H9 (cell line): ENCODE results near the gene CSTPP1. TPM values are rescaled to one million over a fixed set of nuclear protein-coding genes. Genes with fewer than 3 reads are reported as not detected.

Source experiments
- DNase-seq: peaks from one replicate; pipeline ENCODE4 v3.0.0-alpha.2; 2017
- H2AFZ ChIP-seq: one replicate; pipeline ENCODE4 v1.6.1; 2013; ENCODE audit warnings: mild to moderate bottlenecking, low read length, control low read depth, moderate library complexity
- H2AK5ac ChIP-seq: 2 replicates; pipeline ENCODE4 v1.6.1; 2013; ENCODE audit warnings: low read length, control low read depth, mixed read lengths; ENCODE audit not compliant: insufficient read length
- H2BK120ac ChIP-seq: one replicate; pipeline ENCODE4 v1.6.1; 2013; ENCODE audit warnings: low read depth, mild to moderate bottlenecking, low read length, control low read depth, inconsistent platforms; ENCODE audit not compliant: poor library complexity, severe bottlenecking
- H2BK12ac ChIP-seq: 2 replicates; pipeline ENCODE4 v1.6.1; 2013; ENCODE audit warnings: low read length, control low read depth, mixed read lengths, low read depth; ENCODE audit not compliant: insufficient read length
- H2BK15ac ChIP-seq: 2 replicates; pipeline ENCODE4 v1.6.1; 2013; ENCODE audit warnings: low read depth, low read length, control low read depth
- H2BK20ac ChIP-seq: one replicate; pipeline ENCODE4 v1.6.1; 2013; ENCODE audit warnings: low read depth, mild to moderate bottlenecking, low read length, control low read depth, inconsistent platforms; ENCODE audit not compliant: poor library complexity, severe bottlenecking
- H2BK5ac ChIP-seq: 2 replicates; pipeline ENCODE4 v1.6.1; 2013; ENCODE audit warnings: low read length, control low read depth, mixed read lengths; ENCODE audit not compliant: insufficient read length
- H3K14ac ChIP-seq: 2 replicates; pipeline ENCODE4 v1.6.1; 2013; ENCODE audit warnings: low read length, control low read depth; ENCODE audit not compliant: insufficient read depth
- H3K18ac ChIP-seq: 2 replicates; pipeline ENCODE4 v1.6.1; 2013; ENCODE audit warnings: low read depth, mild to moderate bottlenecking, mixed read lengths, low read length, control low read depth; ENCODE audit not compliant: insufficient read length
- H3K23ac ChIP-seq: 2 replicates; pipeline ENCODE4 v1.6.1; 2013; ENCODE audit warnings: low read length, control low read depth, mixed read lengths, low read depth; ENCODE audit not compliant: insufficient read length
- H3K23me2 ChIP-seq: 2 replicates; pipeline ENCODE4 v1.6.1; 2013; ENCODE audit warnings: low read depth, mild to moderate bottlenecking, mixed read lengths, low read length, control low read depth; ENCODE audit not compliant: insufficient read length, poor library complexity, severe bottlenecking
- H3K27ac ChIP-seq: 2 replicates; pipeline ENCODE4 v1.5.1; 2013; ENCODE audit warnings: low read length, control low read depth, mixed read lengths, low read depth; ENCODE audit not compliant: insufficient read length
- H3K27me3 ChIP-seq: 2 replicates; pipeline ENCODE4 v1.6.1; 2013; ENCODE audit warnings: low read length, control low read depth, inconsistent platforms; ENCODE audit not compliant: insufficient read depth
- H3K4ac ChIP-seq: 2 replicates; pipeline ENCODE4 v1.6.1; 2013; ENCODE audit warnings: low read depth, mild to moderate bottlenecking, control low read depth, inconsistent platforms, low read length, moderate library complexity
- H3K4me1 ChIP-seq: 2 replicates; pipeline ENCODE4 v1.6.1; 2013; ENCODE audit warnings: low read length, control low read depth, inconsistent platforms; ENCODE audit not compliant: insufficient read depth
- H3K4me2 ChIP-seq: 2 replicates; pipeline ENCODE4 v1.6.1; 2013; ENCODE audit warnings: low read length, control low read depth, mixed read lengths; ENCODE audit not compliant: insufficient read length, insufficient read depth
- H3K56ac ChIP-seq: 2 replicates; pipeline ENCODE4 v1.6.1; 2013; ENCODE audit warnings: low read depth, mild to moderate bottlenecking, mixed read lengths, low read length, control low read depth; ENCODE audit not compliant: insufficient read length
- H3K79me1 ChIP-seq: 2 replicates; pipeline ENCODE4 v1.6.1; 2013; ENCODE audit warnings: low read depth, mild to moderate bottlenecking, moderate library complexity, low read length, control low read depth, inconsistent platforms; ENCODE audit not compliant: insufficient read depth, poor library complexity, severe bottlenecking
- H3K79me2 ChIP-seq: 2 replicates; pipeline ENCODE4 v1.6.1; 2013; ENCODE audit warnings: low read length, control low read depth, inconsistent platforms; ENCODE audit not compliant: insufficient read depth
- H3K9ac ChIP-seq: 2 replicates; pipeline ENCODE4 v1.6.1; 2013; ENCODE audit warnings: low read length, control low read depth, mixed read lengths; ENCODE audit not compliant: insufficient read length; ENCODE audit errors: extremely low read depth
- H3K9me3 ChIP-seq: one replicate; pipeline ENCODE4 v1.6.1; 2013; ENCODE audit warnings: low read depth, low read length, inconsistent platforms; ENCODE audit not compliant: control insufficient read depth
- H3T11ph ChIP-seq: one replicate; pipeline ENCODE4 v1.6.1; 2013; ENCODE audit warnings: mild to moderate bottlenecking, low read length, control low read depth, inconsistent platforms
- H4K20me1 ChIP-seq: one replicate; pipeline ENCODE4 v1.6.1; 2013; ENCODE audit not compliant: control insufficient read depth, insufficient read length, insufficient read depth
- H4K5ac ChIP-seq: 2 replicates; pipeline ENCODE4 v1.6.1; 2013; ENCODE audit warnings: low read depth, mild to moderate bottlenecking, mixed read lengths, low read length, control low read depth; ENCODE audit not compliant: insufficient read length
- H4K8ac ChIP-seq: replicated peaks from 2 replicates; pipeline ENCODE4 v1.6.1; 2013; ENCODE audit warnings: low read length, control low read depth, mixed read lengths, low read depth; ENCODE audit not compliant: insufficient read length
- H4K91ac ChIP-seq: 2 replicates; pipeline ENCODE4 v1.6.1; 2013; ENCODE audit warnings: low read depth, mild to moderate bottlenecking, moderate library complexity, mixed read lengths, low read length, control low read depth; ENCODE audit not compliant: insufficient read length
- H3K27ac Mint-ChIP-seq, 3 experiments: 2 replicates in 2 of 3; 3 replicates in 1 of 3; pipeline ENCODE4 v1.8.0; 2020 to 2021; ENCODE audit warnings: mixed read lengths in 3 of 3, mild to moderate bottlenecking in 1 of 3, moderate library complexity in 1 of 3
- H3K27me3 Mint-ChIP-seq: 2 replicates; pipeline ENCODE4 v1.8.0; 2021; ENCODE audit warnings: low read depth, mild to moderate bottlenecking, moderate library complexity, mixed read lengths
- H3K36me3 Mint-ChIP-seq, 3 experiments: 2 replicates in 2 of 3; 3 replicates in 1 of 3; pipeline ENCODE4 v1.8.0; 2020 to 2021; ENCODE audit warnings: low read depth in 3 of 3, mixed read lengths in 3 of 3; ENCODE audit not compliant: insufficient read depth in 1 of 3
- H3K4me1 Mint-ChIP-seq, 2 experiments: 2 replicates each; pipeline ENCODE4 v1.8.0; 2020; ENCODE audit warnings: mixed read lengths in 2 of 2
- H3K4me3 Mint-ChIP-seq, 2 experiments: 2 replicates in 1 of 2; 3 replicates in 1 of 2; pipeline ENCODE4 v1.8.0; 2020 to 2021; ENCODE audit warnings: mild to moderate bottlenecking in 2 of 2, mixed read lengths in 2 of 2, moderate library complexity in 1 of 2
- H3K9me3 Mint-ChIP-seq, 2 experiments: 2 replicates in 1 of 2; 3 replicates in 1 of 2; pipeline ENCODE4 v1.8.0; 2020; ENCODE audit warnings: mild to moderate bottlenecking in 2 of 2, mixed read lengths in 2 of 2, moderate library complexity in 1 of 2
- WGBS: extraction: QIAGEN DNeasy Blood & Tissue Kit; methylation state at CpG from one replicate; pipeline ENCODE4 v1.1.7; 2013; ENCODE audit warnings: missing lambda C conversion rate, low lambda C conversion rate, mixed read lengths; ENCODE audit not compliant: insufficient read length; ENCODE audit errors: extremely low coverage; 5-methylcytosine and 5-hydroxymethylcytosine counted together
- total RNA-seq: library from RNA; stranded (reverse); gene quantifications from 2 replicates; pipeline ENCODE4 v1.2.1, GENCODE V29; 2021
- TF ChIP-seq, protein P1 (sequence below): fragments of 200-600 bp; sonication (generic); conservative IDR thresholded peaks from 3 replicates; pipeline ENCODE4 v1.8.0; 2021; ENCODE audit warnings: antibody characterized with exemption, mild to moderate bottlenecking

The CSTPP1 gene
- total RNA-seq, 1 experiment from 2014 or later, result 21.2 TPM

DNA sequence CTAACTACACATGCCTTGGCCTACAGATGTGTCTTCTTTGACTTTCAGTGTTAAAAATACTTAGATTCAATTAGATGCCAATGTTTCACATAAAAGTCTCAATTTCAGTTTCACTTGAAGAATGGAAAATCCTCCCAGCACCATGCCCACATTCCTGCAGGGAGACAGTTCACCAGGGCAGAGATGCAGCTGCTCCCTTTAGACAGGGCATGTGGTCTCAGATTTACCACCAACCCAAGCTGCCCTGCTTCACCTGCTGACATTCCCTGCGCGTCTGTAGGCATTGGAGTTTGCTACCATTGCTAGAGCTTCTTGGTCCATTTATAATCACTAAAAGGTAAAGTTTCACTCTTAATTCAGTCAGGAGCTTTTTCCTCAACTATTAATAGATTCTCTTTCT lies 126.2 kb downstream of the CSTPP1 start:
- H3K27ac Mint-ChIP-seq, result peak overlapping the region; percentile 36 to 87 (median 66); a peak in 4 of 7 replicates
- TF ChIP-seq, protein P1, sequence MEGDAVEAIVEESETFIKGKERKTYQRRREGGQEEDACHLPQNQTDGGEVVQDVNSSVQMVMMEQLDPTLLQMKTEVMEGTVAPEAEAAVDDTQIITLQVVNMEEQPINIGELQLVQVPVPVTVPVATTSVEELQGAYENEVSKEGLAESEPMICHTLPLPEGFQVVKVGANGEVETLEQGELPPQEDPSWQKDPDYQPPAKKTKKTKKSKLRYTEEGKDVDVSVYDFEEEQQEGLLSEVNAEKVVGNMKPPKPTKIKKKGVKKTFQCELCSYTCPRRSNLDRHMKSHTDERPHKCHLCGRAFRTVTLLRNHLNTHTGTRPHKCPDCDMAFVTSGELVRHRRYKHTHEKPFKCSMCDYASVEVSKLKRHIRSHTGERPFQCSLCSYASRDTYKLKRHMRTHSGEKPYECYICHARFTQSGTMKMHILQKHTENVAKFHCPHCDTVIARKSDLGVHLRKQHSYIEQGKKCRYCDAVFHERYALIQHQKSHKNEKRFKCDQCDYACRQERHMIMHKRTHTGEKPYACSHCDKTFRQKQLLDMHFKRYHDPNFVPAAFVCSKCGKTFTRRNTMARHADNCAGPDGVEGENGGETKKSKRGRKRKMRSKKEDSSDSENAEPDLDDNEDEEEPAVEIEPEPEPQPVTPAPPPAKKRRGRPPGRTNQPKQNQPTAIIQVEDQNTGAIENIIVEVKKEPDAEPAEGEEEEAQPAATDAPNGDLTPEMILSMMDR, result no peak
- WGBS, result no CpG with 5 or more reads among the region's 2 CpGs

More for the DNA sequence above, 126.2 kb downstream of the CSTPP1 start:
- no peaks in the 10 kb centered on the region for H3K79me1 ChIP-seq
- H3K79me2 ChIP-seq, result no peaks in the 10 kb centered on the region
- no peak overlapping the region for H2AK5ac ChIP-seq
- H3K27me3 ChIP-seq, result no peaks in the 10 kb centered on the region
- peaks cover 0 to 9% (median 3%) of the 10 kb centered on the region in 3 experiments; a peak in 4 of 7 replicates for H3K36me3 Mint-ChIP-seq
- no peak overlapping the region for H2AFZ ChIP-seq
- no peak overlapping the region for H3K23ac ChIP-seq
- H3K14ac ChIP-seq, result no peak overlapping the region; the same call in 1 of the 2 replicates
- no peak overlapping the region for H4K91ac ChIP-seq
- H3K18ac ChIP-seq, result no peak overlapping the region
- no peak overlapping the region for H3K56ac ChIP-seq
- H4K20me1 ChIP-seq, result no peaks in the 10 kb centered on the region
- H4K5ac ChIP-seq, result no peak overlapping the region
- no peaks in the 10 kb centered on the region for H3K27me3 Mint-ChIP-seq
- no peak for DNase-seq
- H3K4me3 Mint-ChIP-seq, result no peak overlapping the region
- no peak overlapping the region for H2BK120ac ChIP-seq
- H3K4me1 ChIP-seq, result peaks cover 9% of the 10 kb centered on the region
- H3K9me3 ChIP-seq, result no peaks in the 10 kb centered on the region
- H4K8ac ChIP-seq, result no peak overlapping the region
- no peak overlapping the region for H2BK20ac ChIP-seq
- H2BK15ac ChIP-seq, result no peak overlapping the region
- peaks cover 36 to 38% of the 10 kb centered on the region in 2 experiments for H3K4me1 Mint-ChIP-seq
- no peak overlapping the region for H3K9ac ChIP-seq
- no peak overlapping the region for H3K27ac ChIP-seq
- no peaks in the 10 kb centered on the region for H3K23me2 ChIP-seq
- no peaks in the 10 kb centered on the region for H3K9me3 Mint-ChIP-seq
- no peak overlapping the region for H3K4ac ChIP-seq
- H2BK12ac ChIP-seq, result peak overlapping the region; percentile 47
- H3K4me2 ChIP-seq, result no peak overlapping the region
- H2BK5ac ChIP-seq, result no peak overlapping the region
- H3T11ph ChIP-seq, result no peak overlapping the region
